Measurements from ENCODE around the gene NEURL2. TPM values are rescaled to one million over a fixed set of nuclear protein-coding genes. Genes with fewer than 3 reads are reported as not detected.

Gene NEURL2
- total and polyA plus RNA-seq, 10 of the 15 experiments (the other 5 are each of a cell fraction or from before 2014, with no cell fraction given): 0.53 to 7.0 (median 2.7) TPM

- TF ChIP-seq EP300 (IDR thresholded peaks at IDR 0.05; ENCODE audit: borderline replicate concordance in 1 of 2, control insufficient read depth in 1 of 2, low read depth in 2 of 2, low read length in 2 of 2) (no peak), EZH2 (IDR thresholded peaks at IDR 0.05; ENCODE audit: borderline replicate concordance, control insufficient read depth, low read depth, low read length) (no peak), GATAD2B (conservative IDR thresholded peaks at IDR 0.05; ENCODE audit: low read depth) (no peak), RCOR1 (conservative IDR thresholded peaks at IDR 0.05; ENCODE audit: low read depth, low read length) (no peak), NR2F1 (conservative IDR thresholded peaks at IDR 0.05) (no peak), PKNOX1 (IDR thresholded peaks at IDR 0.05) (no peak)
- TF ChIP-seq, protein P1, sequence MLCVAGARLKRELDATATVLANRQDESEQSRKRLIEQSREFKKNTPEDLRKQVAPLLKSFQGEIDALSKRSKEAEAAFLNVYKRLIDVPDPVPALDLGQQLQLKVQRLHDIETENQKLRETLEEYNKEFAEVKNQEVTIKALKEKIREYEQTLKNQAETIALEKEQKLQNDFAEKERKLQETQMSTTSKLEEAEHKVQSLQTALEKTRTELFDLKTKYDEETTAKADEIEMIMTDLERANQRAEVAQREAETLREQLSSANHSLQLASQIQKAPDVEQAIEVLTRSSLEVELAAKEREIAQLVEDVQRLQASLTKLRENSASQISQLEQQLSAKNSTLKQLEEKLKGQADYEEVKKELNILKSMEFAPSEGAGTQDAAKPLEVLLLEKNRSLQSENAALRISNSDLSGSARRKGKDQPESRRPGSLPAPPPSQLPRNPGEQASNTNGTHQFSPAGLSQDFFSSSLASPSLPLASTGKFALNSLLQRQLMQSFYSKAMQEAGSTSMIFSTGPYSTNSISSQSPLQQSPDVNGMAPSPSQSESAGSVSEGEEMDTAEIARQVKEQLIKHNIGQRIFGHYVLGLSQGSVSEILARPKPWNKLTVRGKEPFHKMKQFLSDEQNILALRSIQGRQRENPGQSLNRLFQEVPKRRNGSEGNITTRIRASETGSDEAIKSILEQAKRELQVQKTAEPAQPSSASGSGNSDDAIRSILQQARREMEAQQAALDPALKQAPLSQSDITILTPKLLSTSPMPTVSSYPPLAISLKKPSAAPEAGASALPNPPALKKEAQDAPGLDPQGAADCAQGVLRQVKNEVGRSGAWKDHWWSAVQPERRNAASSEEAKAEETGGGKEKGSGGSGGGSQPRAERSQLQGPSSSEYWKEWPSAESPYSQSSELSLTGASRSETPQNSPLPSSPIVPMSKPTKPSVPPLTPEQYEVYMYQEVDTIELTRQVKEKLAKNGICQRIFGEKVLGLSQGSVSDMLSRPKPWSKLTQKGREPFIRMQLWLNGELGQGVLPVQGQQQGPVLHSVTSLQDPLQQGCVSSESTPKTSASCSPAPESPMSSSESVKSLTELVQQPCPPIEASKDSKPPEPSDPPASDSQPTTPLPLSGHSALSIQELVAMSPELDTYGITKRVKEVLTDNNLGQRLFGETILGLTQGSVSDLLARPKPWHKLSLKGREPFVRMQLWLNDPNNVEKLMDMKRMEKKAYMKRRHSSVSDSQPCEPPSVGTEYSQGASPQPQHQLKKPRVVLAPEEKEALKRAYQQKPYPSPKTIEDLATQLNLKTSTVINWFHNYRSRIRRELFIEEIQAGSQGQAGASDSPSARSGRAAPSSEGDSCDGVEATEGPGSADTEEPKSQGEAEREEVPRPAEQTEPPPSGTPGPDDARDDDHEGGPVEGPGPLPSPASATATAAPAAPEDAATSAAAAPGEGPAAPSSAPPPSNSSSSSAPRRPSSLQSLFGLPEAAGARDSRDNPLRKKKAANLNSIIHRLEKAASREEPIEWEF (IDR thresholded peaks at IDR 0.05; ENCODE audit: insufficient replicate concordance, low read depth, low read length): no peak
Measured at GRCh38 chr20:45888681-45889080, 2.3 kb downstream of the NEURL2 start (continued).
